Measurements from ENCODE around the gene FAM171A2.

Gene FAM171A2

DNA sequence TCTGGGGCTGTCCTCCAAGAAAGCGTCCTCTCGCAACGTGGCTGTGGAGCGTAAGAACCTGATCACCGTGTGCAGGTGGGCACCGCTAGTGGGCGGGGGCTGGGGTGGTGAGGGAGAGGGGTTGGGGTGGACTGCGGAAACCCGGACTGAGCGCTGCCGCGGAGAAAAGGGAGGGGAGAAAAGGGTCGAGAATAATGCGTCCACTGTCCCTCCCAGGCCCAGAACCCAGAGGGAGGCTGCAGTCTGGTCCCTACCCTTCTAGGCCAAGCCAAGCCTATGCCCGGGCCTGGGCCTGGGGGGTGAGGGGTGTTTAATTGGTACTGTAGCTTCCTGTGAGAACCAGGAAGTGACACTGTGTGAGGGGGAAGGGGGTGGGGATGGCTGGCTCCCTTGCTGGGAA lies 54.8 kb downstream of the FAM171A2 start:
- no peak for TF ChIP-seq ZFX (IDR thresholded peaks at IDR 0.05; ENCODE audit: borderline replicate concordance)
- TF ChIP-seq, protein P1, sequence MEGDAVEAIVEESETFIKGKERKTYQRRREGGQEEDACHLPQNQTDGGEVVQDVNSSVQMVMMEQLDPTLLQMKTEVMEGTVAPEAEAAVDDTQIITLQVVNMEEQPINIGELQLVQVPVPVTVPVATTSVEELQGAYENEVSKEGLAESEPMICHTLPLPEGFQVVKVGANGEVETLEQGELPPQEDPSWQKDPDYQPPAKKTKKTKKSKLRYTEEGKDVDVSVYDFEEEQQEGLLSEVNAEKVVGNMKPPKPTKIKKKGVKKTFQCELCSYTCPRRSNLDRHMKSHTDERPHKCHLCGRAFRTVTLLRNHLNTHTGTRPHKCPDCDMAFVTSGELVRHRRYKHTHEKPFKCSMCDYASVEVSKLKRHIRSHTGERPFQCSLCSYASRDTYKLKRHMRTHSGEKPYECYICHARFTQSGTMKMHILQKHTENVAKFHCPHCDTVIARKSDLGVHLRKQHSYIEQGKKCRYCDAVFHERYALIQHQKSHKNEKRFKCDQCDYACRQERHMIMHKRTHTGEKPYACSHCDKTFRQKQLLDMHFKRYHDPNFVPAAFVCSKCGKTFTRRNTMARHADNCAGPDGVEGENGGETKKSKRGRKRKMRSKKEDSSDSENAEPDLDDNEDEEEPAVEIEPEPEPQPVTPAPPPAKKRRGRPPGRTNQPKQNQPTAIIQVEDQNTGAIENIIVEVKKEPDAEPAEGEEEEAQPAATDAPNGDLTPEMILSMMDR (IDR thresholded peaks at IDR 0.05), result no peak
- H3K27ac ChIP-seq, result no peak overlapping the region

DNA sequence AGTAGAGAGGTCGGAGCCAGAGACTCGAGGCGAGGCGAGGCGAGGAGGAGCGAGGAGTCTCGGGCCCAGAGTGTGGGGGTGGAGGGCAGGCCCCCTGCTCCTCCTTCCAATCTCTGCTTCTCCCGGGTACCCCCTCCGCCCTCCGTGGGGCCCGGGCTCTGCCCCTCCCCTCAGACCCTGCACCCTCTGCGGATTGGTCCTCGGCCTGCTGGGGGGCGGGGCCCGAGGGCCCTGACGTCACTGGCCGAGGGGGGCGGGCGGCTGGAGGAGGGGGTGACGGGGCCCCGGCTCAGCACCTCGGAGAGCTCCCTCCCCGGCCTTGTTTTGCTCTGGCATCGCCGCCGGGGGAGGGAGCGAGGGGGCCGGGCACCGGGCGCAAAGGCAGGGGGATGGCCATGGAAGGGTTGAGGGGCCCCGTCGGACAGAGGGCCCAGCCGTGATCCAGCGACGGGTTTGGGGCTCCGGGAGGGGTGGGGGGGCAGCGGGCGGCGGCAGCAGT lies 55.3 kb downstream of the FAM171A2 start, which contains the start of gene RUNDC3A:
TSS of gene RUNDC3A (plus strand) at position 282 of the 499 bp plus-strand sequence. CDS start 232 bp downstream, outside the sequence.
- TF ChIP-seq ZFX (IDR thresholded peaks at IDR 0.05; ENCODE audit: borderline replicate concordance), result no peak
- TF ChIP-seq, protein P1 (IDR thresholded peaks at IDR 0.05), result no peak
- peak within 1 kb of the TSS; percentile 42; the same call in 1 of the 2 replicates for H3K27ac ChIP-seq

DNA sequence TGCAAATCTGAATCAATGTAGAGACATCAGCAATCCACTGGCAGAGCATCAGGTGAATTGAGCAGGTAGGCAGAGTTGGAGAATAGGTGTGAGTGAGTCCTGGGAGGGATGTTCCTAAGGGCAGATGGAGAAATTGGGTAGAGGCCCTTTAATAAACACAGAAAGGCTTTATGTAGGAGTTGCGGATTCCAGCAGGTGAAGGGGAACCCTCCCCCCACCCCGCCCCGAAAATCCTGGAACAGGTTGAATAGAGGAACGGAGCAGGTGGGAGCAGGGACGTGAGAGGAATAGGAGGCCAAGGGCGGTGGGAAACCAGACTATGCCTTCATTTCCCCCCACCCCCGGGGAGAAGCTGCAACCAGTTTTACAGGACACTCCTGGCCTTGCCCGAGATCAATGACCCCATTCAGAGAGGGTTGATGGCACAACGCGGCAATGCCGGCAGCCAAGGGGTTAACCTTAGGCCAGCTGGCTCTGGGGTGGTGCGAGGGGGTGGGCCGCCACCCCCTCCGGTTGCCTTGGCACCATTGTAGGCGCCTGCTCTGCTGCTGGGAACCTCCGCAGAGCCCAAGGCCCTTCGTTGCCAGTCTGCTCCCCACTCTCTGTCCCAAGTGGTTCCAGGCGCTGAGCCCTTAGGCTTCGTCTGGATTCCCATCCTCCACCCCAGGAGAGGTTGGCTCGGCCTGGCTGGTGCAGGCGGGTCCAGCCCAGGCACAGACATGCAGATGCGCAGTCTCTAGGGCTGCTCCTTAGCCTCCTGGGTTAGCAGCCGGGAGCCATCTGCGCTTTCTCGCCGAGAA lies 56.1 kb downstream of the FAM171A2 start:
- TF ChIP-seq, protein P1 (IDR thresholded peaks at IDR 0.05), result no peak
- no peak for TF ChIP-seq ZFX (IDR thresholded peaks at IDR 0.05; ENCODE audit: borderline replicate concordance)
- peak overlapping the region; percentile 42; the same call in 1 of the 2 replicates for H3K27ac ChIP-seq

DNA sequence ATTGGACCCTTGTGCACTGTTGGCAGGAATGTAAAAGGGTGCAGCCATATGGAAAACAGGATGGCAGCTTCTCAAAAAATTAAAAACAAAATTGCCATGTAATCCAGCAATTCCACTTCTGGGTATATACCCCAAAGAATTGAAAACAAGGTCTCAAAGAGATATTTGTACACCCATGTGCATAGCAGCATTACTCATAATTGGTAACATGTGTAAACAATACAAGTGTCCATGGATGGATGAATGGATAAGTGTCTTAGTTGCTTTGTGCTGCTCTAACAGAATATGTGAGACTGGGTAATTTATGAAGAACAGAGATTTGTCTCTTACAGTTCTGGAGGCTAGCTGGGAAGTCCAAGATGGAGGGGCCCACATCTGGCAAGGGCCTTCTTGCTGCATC lies 59.0 kb downstream of the FAM171A2 start:
- TF ChIP-seq, protein P1 (IDR thresholded peaks at IDR 0.05), result no peak
- TF ChIP-seq ZFX (IDR thresholded peaks at IDR 0.05; ENCODE audit: borderline replicate concordance), result no peak
- H3K27ac ChIP-seq, result no peak overlapping the region
